ENCODE measurements around the gene ARID1B.
"Not testable (repeated sequence)": the region's sequence is repeated elsewhere in the genome, so short reads cannot be mapped to it uniquely, and the experiment has no call there.

ARID1B gene

DNA sequence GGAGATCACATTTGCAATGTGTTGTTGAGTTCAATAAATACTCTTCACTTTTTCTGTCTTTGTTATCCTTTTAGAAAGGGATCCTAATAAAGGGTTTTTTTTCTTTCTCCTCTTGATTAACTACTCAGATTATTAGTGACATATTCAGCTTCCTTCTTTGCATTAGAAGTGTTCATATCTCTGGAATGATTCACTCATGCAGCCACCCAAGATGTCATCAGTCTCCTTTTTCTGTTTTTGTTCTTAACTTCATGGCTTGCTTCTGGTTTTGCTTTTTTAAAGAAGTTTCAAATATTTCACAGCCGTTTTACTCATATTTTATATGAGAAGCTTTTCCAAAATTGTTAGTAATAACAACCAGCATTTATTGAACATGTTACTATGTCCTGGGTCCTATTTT is 358.5 kb downstream of the ARID1B start:
- H3K27ac ChIP-seq (ENCODE audit: low read depth, low read length), result no peak overlapping the region

DNA sequence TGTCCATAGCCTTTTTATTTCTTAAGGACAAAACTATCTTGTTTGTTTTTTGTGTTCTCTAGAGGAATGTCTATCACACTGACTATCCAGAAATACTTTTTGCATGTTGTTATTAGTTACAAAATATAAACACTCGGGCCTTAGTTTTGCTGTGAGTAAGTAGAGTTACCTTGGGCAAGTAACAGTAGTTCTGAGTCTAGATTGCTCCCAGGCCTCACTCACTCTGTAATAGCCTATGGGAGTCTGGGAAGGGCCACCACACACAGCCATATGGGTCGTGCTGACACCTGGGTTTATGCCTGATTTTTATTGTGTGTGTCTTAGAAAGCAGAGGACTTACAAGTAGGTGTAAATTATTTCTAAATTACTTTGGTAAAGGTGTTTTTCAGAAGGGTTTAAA is 360.3 kb downstream of the ARID1B start:
- H3K36me3 ChIP-seq (ENCODE audit: control insufficient read depth in 1 of 2, insufficient read depth in 2 of 2, low read length in 2 of 2), result peaks cover 22 to 56% of the 10 kb centered on the region in 2 donors
- no peaks in the 10 kb centered on the region for H3K27me3 ChIP-seq (ENCODE audit: control insufficient read depth in 1 of 2, insufficient read depth in 2 of 2, low read length in 2 of 2)
- no peaks in the 10 kb centered on the region for H3K4me1 ChIP-seq (ENCODE audit: control insufficient read depth in 1 of 2, insufficient read depth in 2 of 2, low read length in 2 of 2)
- no peaks in the 10 kb centered on the region for H3K9me3 ChIP-seq (ENCODE audit: control insufficient read depth in 1 of 2, low read length in 2 of 2)
- no peak overlapping the region for H3K27ac ChIP-seq (ENCODE audit: low read depth, low read length)
- H3K4me3 ChIP-seq (ENCODE audit: low read depth in 1 of 2, low read length in 2 of 2), result no peak overlapping the region
- no peak overlapping the region for H3K9ac ChIP-seq (ENCODE audit: low read depth in 1 of 2, low read length in 2 of 2)

More for the DNA sequence above, 358.5 kb downstream of the ARID1B start:
- H3K4me3 ChIP-seq (ENCODE audit: low read depth in 1 of 2, low read length in 2 of 2), result no peak overlapping the region
- H3K9me3 ChIP-seq (ENCODE audit: control insufficient read depth in 1 of 2, low read length in 2 of 2), result no peaks in the 10 kb centered on the region
- no peak overlapping the region for H3K9ac ChIP-seq (ENCODE audit: low read depth in 1 of 2, low read length in 2 of 2)
- peaks cover 23 to 55% of the 10 kb centered on the region in 2 donors for H3K36me3 ChIP-seq (ENCODE audit: control insufficient read depth in 1 of 2, insufficient read depth in 2 of 2, low read length in 2 of 2)
- H3K27me3 ChIP-seq (ENCODE audit: control insufficient read depth in 1 of 2, insufficient read depth in 2 of 2, low read length in 2 of 2), result no peaks in the 10 kb centered on the region
- H3K4me1 ChIP-seq (ENCODE audit: control insufficient read depth in 1 of 2, insufficient read depth in 2 of 2, low read length in 2 of 2), result no peaks in the 10 kb centered on the region

DNA sequence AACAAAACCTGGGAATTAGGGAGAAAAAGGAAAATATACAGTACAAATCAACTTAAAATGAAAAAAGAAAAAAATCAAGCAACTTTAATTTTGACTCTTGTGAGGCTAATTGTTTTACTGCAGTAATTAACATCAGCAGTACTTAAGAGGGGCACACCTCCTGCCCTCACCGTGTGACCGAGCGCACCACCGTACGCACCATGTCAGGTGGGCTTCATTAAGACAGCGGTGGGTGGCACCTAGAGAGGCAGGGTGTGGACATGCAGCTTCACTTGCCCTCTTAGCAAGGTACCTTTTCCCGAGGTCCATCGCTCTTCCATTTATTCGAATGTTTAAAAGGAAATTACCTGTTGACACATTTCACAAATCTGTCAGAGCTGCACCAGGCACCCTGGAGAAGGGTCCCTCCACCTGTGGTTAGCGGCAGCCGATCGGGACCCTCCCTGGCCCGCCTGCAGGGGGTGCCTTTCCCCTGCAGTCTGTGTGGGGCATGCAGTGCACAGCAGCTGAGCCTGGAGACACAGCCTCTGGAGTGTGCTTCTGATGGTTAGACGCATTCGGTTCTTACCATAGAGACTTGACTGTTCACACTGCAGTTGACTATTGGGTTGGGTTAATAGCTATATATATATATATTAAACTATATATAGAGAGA is 362.0 kb downstream of the ARID1B start:
- Histone ChIP-seq H3K27me3 (ENCODE audit: control insufficient read depth in 1 of 2, insufficient read depth in 2 of 2, low read length in 2 of 2) (no peaks in the 10 kb centered on the region), H3K9me3 (ENCODE audit: control insufficient read depth in 1 of 2, low read length in 2 of 2) (no peaks in the 10 kb centered on the region), H3K4me1 (ENCODE audit: control insufficient read depth in 1 of 2, insufficient read depth in 2 of 2, low read length in 2 of 2) (peaks cover 0 to 5% of the 10 kb centered on the region in 2 donors), H3K27ac (ENCODE audit: low read depth, low read length) (no peak overlapping the region), H3K36me3 (ENCODE audit: control insufficient read depth in 1 of 2, insufficient read depth in 2 of 2, low read length in 2 of 2) (peaks cover 10 to 40% of the 10 kb centered on the region in 2 donors), H3K9ac (ENCODE audit: low read depth in 1 of 2, low read length in 2 of 2) (no peak overlapping the region), H3K4me3 (ENCODE audit: low read depth in 1 of 2, low read length in 2 of 2) (no peak overlapping the region)

GRCh38 chr6:157143171-157143889 is 366.2 kb downstream of the ARID1B start:
- H3K27me3 ChIP-seq (ENCODE audit: control insufficient read depth in 1 of 2, insufficient read depth in 2 of 2, low read length in 2 of 2), result no peaks in the 10 kb centered on the region
- peaks cover 7 to 30% of the 10 kb centered on the region in 2 donors for H3K36me3 ChIP-seq (ENCODE audit: control insufficient read depth in 1 of 2, insufficient read depth in 2 of 2, low read length in 2 of 2)
- H3K9ac ChIP-seq (ENCODE audit: low read depth in 1 of 2, low read length in 2 of 2), result no peak overlapping the region
- no peaks in the 10 kb centered on the region for H3K9me3 ChIP-seq (ENCODE audit: control insufficient read depth in 1 of 2, low read length in 2 of 2)
- H3K27ac ChIP-seq (ENCODE audit: low read depth, low read length), result no peak overlapping the region
- H3K4me1 ChIP-seq (ENCODE audit: control insufficient read depth in 1 of 2, insufficient read depth in 2 of 2, low read length in 2 of 2), result peaks cover 0 to 5% of the 10 kb centered on the region in 2 donors
- H3K4me3 ChIP-seq (ENCODE audit: low read depth in 1 of 2, low read length in 2 of 2), result no peak overlapping the region

DNA sequence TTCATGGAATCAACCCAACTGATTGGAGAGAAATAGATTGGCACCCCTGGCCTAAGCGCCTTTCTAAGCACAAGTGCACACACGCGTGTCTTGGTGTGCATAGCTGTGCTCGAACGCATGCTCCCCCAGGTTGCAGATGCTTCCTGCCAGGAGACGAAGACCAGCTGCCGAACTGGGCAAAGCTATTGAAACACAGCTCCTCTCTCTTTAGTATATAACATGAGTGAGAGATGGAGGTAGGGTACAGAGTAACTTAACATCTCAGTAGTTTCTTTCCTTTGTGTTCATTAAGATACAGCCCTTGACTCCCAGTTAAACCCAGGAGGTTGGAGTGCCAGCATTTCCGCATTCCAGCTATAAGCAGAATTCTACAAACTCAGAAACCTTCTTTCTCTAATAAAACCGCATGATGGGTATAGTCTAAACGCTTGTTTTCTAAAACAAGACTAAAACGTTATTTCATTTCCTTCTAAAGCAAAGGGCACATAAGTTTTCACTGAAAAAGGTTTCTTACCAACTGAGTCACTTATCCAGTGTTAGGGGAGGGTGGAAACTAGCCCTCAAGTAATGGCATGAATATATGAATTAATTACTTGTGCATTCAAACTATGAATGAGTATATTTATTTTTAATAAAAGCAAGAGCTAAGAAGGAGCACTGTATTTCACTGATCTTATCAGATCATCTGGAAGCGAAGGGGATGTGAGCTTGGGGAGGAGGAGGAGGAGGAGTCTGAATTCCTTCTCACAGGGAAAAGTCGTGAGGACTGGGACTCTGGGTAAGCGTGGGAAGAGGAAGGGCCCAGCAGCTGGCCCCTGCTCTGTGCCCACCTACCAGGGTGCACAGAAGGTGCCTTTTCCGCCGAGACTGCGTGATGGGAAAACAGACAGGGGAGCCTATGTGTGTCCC is 367.0 kb downstream of the ARID1B start:
- Histone ChIP-seq H3K36me3 (ENCODE audit: control insufficient read depth in 1 of 2, insufficient read depth in 2 of 2, low read length in 2 of 2) (peaks cover 11 to 32% of the 10 kb centered on the region in 2 donors), H3K9me3 (ENCODE audit: control insufficient read depth in 1 of 2, low read length in 2 of 2) (no peaks in the 10 kb centered on the region), H3K9ac (ENCODE audit: low read depth in 1 of 2, low read length in 2 of 2) (no peak overlapping the region), H3K27me3 (ENCODE audit: control insufficient read depth in 1 of 2, insufficient read depth in 2 of 2, low read length in 2 of 2) (no peaks in the 10 kb centered on the region), H3K4me1 (ENCODE audit: control insufficient read depth in 1 of 2, insufficient read depth in 2 of 2, low read length in 2 of 2) (peaks cover 0 to 5% of the 10 kb centered on the region in 2 donors), H3K4me3 (ENCODE audit: low read depth in 1 of 2, low read length in 2 of 2) (no peak overlapping the region), H3K27ac (ENCODE audit: low read depth, low read length) (no peak overlapping the region)

DNA sequence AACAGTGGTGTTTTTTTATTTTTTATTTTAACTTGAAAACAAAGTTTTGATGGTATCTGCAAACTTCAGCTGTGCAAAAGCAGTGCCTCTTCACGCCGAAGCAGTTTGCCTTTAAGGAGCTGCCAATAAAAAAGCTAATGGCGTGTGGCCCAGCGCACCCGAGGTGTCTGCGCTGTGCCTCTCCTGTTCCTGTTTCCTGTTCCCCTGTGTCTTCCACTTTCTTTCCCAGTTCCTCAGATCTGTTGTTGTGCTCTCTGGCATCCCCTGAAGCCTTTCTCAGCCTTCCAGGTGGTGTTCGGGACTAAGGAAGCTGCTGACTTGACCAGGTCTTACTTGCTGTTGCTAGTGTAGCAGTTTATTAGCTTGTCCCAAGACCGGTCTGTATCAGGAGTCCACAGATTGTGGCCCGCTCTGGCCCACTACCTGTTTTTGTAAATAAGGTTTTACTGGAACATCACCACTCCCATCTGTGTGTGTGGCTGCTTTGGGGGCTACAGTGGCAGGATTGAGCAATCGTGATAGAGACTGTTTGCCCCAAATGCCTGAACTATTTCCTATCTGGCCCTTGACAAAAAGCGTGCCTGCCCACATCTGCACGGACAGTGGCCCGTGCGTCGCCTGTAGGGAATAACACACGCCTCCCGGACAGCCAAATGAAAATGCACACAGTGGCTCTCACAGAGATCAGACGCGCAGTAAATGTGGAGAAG is 367.8 kb downstream of the ARID1B start:
- H3K9me3 ChIP-seq (ENCODE audit: control insufficient read depth in 1 of 2, low read length in 2 of 2), result no peaks in the 10 kb centered on the region
- H3K9ac ChIP-seq (ENCODE audit: low read depth in 1 of 2, low read length in 2 of 2), result no peak overlapping the region
- H3K27ac ChIP-seq (ENCODE audit: low read depth, low read length), result no peak overlapping the region
- H3K27me3 ChIP-seq (ENCODE audit: control insufficient read depth in 1 of 2, insufficient read depth in 2 of 2, low read length in 2 of 2), result no peaks in the 10 kb centered on the region
- peaks cover 11 to 33% of the 10 kb centered on the region in 2 donors for H3K36me3 ChIP-seq (ENCODE audit: control insufficient read depth in 1 of 2, insufficient read depth in 2 of 2, low read length in 2 of 2)
- peaks cover 0 to 5% of the 10 kb centered on the region in 2 donors for H3K4me1 ChIP-seq (ENCODE audit: control insufficient read depth in 1 of 2, insufficient read depth in 2 of 2, low read length in 2 of 2)
- H3K4me3 ChIP-seq (ENCODE audit: low read depth in 1 of 2, low read length in 2 of 2), result no peak overlapping the region

GRCh38 chr6:157145656-157146285 is 368.6 kb downstream of the ARID1B start:
- no peak overlapping the region for H3K27ac ChIP-seq (ENCODE audit: low read depth, low read length)
- H3K36me3 ChIP-seq (ENCODE audit: control insufficient read depth in 1 of 2, insufficient read depth in 2 of 2, low read length in 2 of 2), result peaks cover 9 to 35% of the 10 kb centered on the region in 2 donors
- no peaks in the 10 kb centered on the region for H3K27me3 ChIP-seq (ENCODE audit: control insufficient read depth in 1 of 2, insufficient read depth in 2 of 2, low read length in 2 of 2)
- H3K9ac ChIP-seq (ENCODE audit: low read depth in 1 of 2, low read length in 2 of 2), result no peak overlapping the region
- H3K4me3 ChIP-seq (ENCODE audit: low read depth in 1 of 2, low read length in 2 of 2), result no peak overlapping the region
- peaks cover 0 to 5% of the 10 kb centered on the region in 2 donors for H3K4me1 ChIP-seq (ENCODE audit: control insufficient read depth in 1 of 2, insufficient read depth in 2 of 2, low read length in 2 of 2)
- no peaks in the 10 kb centered on the region for H3K9me3 ChIP-seq (ENCODE audit: control insufficient read depth in 1 of 2, low read length in 2 of 2)

- H3K27me3 ChIP-seq (ENCODE audit: control insufficient read depth in 1 of 2, insufficient read depth in 2 of 2, low read length in 2 of 2); H3K9me3 ChIP-seq (ENCODE audit: control insufficient read depth in 1 of 2, low read length in 2 of 2); H3K4me1 ChIP-seq (ENCODE audit: control insufficient read depth in 1 of 2, insufficient read depth in 2 of 2, low read length in 2 of 2); H3K9ac ChIP-seq (ENCODE audit: low read depth in 1 of 2, low read length in 2 of 2); H3K4me3 ChIP-seq (ENCODE audit: low read depth in 1 of 2, low read length in 2 of 2); H3K27ac ChIP-seq (ENCODE audit: low read depth, low read length): not testable (repeated sequence)
- H3K36me3 ChIP-seq (ENCODE audit: control insufficient read depth in 1 of 2, insufficient read depth in 2 of 2, low read length in 2 of 2), result peaks cover 5 to 36% of the 10 kb centered on the region in 2 donors
Observed at GRCh38 chr6:157147054-157148026, 370.2 kb downstream of the ARID1B start.
